A204.1 (cell line): ENCODE measurements around the gene SLC12A7.

Source experiments
- FAIRE-seq: peaks from 2 replicates; lab custom pipeline; 2012; peaks lifted over from hg19 to GRCh38; lab: Jason Lieb, UNC

The SLC12A7 gene

DNA sequence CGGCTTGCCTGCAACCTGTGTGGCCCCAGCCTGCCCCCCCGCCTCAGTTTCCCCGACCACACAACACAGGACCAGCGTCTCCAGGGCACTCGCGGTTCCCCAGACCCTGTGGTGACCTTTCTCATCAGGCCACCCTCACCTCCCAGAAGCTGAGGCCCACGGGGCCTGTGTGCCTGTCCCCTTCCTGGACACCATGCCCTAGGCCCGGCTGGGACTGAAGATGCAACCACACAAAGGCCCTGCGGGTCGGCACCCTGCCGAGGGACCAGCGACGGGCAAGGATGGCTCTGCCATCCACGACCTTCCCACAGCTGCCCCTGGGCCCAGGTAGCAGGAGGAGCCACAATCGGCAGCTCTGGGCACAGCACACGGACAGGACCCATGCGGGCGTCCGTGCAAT lies 34.8 kb downstream of the SLC12A7 start:
- FAIRE-seq = no peak

- FAIRE-seq = no peak
Measured at GRCh38 chr5:1076406-1076805, 35.5 kb downstream of the SLC12A7 start.

GRCh38 chr5:1075931-1076330 lies 35.9 kb downstream of the SLC12A7 start:
- FAIRE-seq = no peak

GRCh38 chr5:1075555-1075881 lies 36.3 kb downstream of the SLC12A7 start:
- FAIRE-seq = no peak

GRCh38 chr5:1074816-1075554 lies 36.9 kb downstream of the SLC12A7 start:
- no peak for FAIRE-seq

DNA sequence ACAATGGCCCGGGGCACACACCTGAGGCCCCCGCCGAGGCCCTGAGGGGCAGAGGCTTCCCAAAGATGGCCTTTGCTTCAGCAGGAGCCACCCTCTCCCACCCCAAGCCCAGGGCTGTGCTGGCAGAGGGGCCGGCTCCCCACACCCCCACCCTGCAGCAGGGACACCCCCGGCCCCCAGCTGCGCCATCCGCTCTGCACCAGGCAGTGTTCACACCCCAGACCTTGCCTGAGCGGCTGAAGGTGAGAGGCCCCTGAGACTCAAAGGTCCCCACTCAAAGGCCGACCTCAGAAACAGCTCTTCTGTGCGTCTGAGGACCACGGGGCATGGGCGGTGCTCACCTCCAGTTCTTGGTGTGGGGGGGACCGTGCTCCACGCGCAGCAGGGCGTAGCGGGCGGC lies 37.6 kb downstream of the SLC12A7 start:
- no peak for FAIRE-seq

GRCh38 chr5:1073239-1074102 lies 38.4 kb downstream of the SLC12A7 start:
- FAIRE-seq = no peak

DNA sequence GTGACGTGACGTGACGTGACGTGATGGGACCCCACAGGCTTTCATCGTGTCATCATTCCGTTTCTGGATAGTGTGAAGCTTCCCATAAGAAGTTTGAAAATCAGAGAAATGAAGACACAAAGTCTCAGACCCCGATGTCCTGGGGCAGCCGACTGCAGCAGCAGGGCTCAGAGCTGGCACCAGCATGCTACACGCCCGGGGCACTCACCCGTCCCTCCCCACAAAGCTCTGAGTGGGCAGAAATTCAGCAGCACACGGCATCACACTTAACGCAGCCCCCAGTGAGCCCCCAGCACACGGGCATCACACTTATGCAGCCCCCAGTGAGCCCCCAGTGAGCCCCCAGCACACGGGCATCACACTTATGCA lies 42.2 kb downstream of the SLC12A7 start:
- no peak for FAIRE-seq

- FAIRE-seq = no peak
Measured at GRCh38 chr5:1068895-1069719, 42.8 kb downstream of the SLC12A7 start.

GRCh38 chr5:1068204-1068894 lies 43.5 kb downstream of the SLC12A7 start:
- no peak for FAIRE-seq

- FAIRE-seq = no peak
Measured at GRCh38 chr5:1067141-1068121, 44.4 kb downstream of the SLC12A7 start.

DNA sequence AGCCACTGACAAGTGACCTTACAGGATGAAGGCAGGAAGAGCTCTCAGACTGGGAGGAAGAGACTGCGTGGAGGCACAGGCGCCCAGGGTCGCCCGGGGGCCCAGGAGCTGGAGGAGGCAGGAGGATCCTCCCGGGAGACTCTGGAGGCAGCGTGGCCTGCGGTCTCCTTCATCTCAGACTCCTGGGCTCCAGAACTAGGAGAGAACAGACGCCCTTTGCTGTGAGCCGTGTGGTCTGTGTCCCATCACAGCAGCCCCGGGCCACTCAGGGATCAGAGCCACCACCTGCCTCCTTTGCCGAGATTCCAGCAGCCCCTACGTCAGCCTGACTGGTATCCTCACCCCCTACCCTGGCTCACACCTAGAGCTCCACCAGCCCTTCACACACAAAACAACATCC lies 45.2 kb downstream of the SLC12A7 start:
- no peak for FAIRE-seq

GRCh38 chr5:1065891-1066650 lies 45.8 kb downstream of the SLC12A7 start:
- FAIRE-seq = no peak

DNA sequence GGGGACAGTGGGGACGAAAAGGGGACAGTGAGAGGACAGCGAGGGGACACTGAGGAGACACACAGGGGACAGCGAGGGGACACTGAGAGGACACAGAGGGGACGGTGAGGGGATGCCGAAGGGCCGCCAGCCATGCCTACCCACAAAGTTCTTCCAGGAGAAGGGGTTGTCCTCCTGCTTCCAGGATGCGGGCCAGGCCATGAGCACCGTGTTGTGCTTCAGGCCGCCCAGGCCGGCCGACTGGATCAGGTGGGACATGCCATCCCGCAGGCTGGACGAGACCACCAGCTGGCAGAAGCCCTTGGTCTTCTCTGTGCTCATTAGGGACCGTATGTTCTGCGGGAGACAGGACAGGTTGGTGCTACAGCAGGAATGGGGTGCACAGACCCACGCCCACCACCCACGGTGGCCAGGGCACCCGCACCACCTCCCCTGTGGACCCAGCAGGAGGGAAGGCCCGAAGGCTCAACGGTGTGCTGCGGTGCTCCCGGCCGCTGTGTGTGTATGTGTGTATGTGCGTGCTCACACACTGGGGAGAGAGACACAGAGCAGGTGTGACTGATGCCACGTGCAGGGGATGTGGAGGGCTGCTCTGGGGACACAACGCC lies 46.6 kb downstream of the SLC12A7 start:
- no peak for FAIRE-seq

DNA sequence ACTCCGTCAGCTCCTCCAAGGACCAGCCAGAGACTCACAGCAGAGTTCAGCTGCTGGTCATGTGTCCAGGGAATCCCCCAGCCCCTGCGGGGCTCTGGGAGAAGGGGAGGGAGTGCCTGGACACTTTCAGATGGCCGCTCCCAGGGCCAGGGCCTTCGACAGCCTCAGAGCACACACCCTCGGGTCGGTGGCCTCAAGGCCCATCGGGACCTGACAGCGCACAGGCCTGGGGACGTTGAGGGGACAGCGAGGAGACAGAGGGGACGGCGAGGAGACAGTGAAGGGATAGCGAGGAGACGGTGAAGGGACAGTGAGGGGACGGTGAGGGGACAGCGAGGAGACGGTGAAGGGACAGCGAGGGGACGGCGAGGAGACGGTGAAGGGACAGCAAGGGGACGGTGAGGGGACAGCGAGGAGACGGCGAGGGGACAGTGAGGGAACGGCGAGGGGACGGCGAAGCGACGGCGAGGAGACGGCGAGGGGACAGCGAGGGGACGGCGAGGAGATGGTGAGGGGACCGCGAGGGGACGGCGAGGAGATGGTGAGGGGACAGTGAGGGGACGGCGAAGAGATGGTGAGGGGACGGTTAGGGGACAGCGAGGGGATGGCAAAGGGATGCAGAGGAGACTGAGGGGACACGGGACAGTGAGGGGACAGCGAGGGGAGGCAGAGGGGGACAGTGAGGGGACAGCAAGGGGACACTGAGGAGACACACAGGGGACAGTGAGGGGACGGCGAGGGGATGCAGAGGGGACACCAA lies 47.3 kb downstream of the SLC12A7 start:
- no peak for FAIRE-seq

DNA sequence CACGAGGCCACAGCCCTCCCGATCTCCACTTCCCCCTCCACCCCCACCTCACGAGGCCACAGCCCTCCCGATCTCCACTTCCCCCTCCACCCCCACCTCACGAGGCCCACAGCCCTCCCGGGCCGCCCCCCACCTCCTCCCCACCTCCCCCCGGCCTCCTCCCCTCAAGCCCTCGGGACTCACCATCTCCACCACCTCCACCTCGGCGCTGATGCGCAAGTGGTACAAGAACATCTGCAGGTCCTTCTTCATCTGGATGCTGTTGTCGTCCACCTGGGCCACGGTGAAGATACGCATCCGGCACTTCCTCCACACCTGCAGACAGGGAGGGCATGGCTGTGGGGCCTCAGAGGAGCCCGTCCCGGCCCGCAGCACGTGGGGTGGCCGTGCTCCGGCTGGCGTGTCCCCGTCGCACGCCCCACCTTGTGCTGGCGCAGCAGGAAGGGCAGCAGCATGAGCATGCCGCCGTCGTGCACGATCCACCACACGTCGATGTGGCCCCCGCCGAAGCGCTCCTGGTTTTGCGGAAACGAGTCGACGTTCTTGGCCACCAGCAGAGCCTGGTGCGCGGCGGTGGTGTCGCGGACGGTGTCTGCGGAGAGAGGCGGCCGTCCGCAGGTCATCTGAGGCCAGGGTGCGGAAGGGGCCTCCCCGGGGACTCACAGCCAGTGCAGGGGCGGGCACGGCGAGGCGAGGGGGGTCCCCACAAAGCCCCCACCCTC lies 48.0 kb downstream of the SLC12A7 start:
- FAIRE-seq = no peak

GRCh38 chr5:1062761-1063568 lies 48.9 kb downstream of the SLC12A7 start:
- FAIRE-seq = no peak

- no peak for FAIRE-seq
Measured at GRCh38 chr5:1061916-1062315, 49.9 kb downstream of the SLC12A7 start.
